ENCODE measurements around the gene HTR3C.

GRCh38 chr3:184075901-184076300 lies 23.1 kb downstream of the HTR3C start:
- no peak for TF ChIP-seq GATA2 (IDR thresholded peaks at IDR 0.05; ENCODE audit: low read depth, low read length)
- no peak for TF ChIP-seq GATA3 (IDR thresholded peaks at IDR 0.05; ENCODE audit: low read depth, low read length)

All from SH-SY5Y (cell line).